NOMO-1 treated with dmso at 0.1 percent for 144 hours (cell line): ENCODE measurements around the gene PTPRB.
"Not testable (repeated sequence)": the region's sequence is repeated elsewhere in the genome, so short reads cannot be mapped to it uniquely, and the experiment has no call there.

Source experiments
- DNase-seq: peaks from one replicate; lab custom pipeline; 2025; ENCODE audit not compliant: unreplicated experiment; lab: John Stamatoyannopoulos, UW

Gene PTPRB

GRCh38 chr12:70549340-70550179, 87.7 kb downstream of the PTPRB start:
- no peak for DNase-seq

- no peak for DNase-seq
These were observed 93.8 kb downstream of the PTPRB start for GRCh38 chr12:70543444-70543843.

GRCh38 chr12:70540996-70541395, 96.2 kb downstream of the PTPRB start:
- DNase-seq = no peak

- DNase-seq = no peak
These were observed 100.6 kb downstream of the PTPRB start for GRCh38 chr12:70536650-70537049.

GRCh38 chr12:70535896-70536374, 101.3 kb downstream of the PTPRB start:
- no peak for DNase-seq

GRCh38 chr12:70534466-70534865, 102.8 kb downstream of the PTPRB start:
- DNase-seq = no peak

- DNase-seq = no peak
These were observed 107.6 kb downstream of the PTPRB start for GRCh38 chr12:70529647-70530046.

GRCh38 chr12:70520847-70521246, 116.4 kb downstream of the PTPRB start:
- DNase-seq = no peak

- DNase-seq = no peak
These were observed 123.8 kb downstream of the PTPRB start for GRCh38 chr12:70513426-70513825.

- DNase-seq = no peak
These were observed 129.1 kb downstream of the PTPRB start for GRCh38 chr12:70508178-70508577.

- DNase-seq = no peak
These were observed 129.8 kb downstream of the PTPRB start for GRCh38 chr12:70507442-70507841.

- no peak for DNase-seq
These were observed 139.7 kb downstream of the PTPRB start for GRCh38 chr12:70497508-70497907.

- not testable (repeated sequence) for DNase-seq
These were observed 144.3 kb downstream of the PTPRB start for GRCh38 chr12:70492904-70493303.

GRCh38 chr12:70490928-70491327, 146.3 kb downstream of the PTPRB start:
- DNase-seq = not testable (repeated sequence)

GRCh38 chr12:70487440-70487839, 149.8 kb downstream of the PTPRB start:
- DNase-seq = no peak

GRCh38 chr12:70486588-70486987, 150.6 kb downstream of the PTPRB start:
- DNase-seq = no peak

GRCh38 chr12:70485704-70486103, 151.5 kb downstream of the PTPRB start:
- no peak for DNase-seq

GRCh38 chr12:70484464-70484863, 152.8 kb downstream of the PTPRB start:
- no peak for DNase-seq

GRCh38 chr12:70482764-70483163, 154.5 kb downstream of the PTPRB start:
- DNase-seq = no peak

GRCh38 chr12:70469221-70469820, 167.9 kb downstream of the PTPRB start:
- DNase-seq = peak; percentile 93

- DNase-seq = no peak
These were observed 168.5 kb downstream of the PTPRB start for GRCh38 chr12:70468741-70469140.
